ENCODE data around the gene UQCC2. TPM values are rescaled to one million over a fixed set of nuclear protein-coding genes. Genes with fewer than 3 reads are reported as not detected.

Gene UQCC2
- total RNA-seq (2014; rRNA removed; shearing (Covaris generic)), result 58.2 and 66.4 TPM in 2 replicates

DNA sequence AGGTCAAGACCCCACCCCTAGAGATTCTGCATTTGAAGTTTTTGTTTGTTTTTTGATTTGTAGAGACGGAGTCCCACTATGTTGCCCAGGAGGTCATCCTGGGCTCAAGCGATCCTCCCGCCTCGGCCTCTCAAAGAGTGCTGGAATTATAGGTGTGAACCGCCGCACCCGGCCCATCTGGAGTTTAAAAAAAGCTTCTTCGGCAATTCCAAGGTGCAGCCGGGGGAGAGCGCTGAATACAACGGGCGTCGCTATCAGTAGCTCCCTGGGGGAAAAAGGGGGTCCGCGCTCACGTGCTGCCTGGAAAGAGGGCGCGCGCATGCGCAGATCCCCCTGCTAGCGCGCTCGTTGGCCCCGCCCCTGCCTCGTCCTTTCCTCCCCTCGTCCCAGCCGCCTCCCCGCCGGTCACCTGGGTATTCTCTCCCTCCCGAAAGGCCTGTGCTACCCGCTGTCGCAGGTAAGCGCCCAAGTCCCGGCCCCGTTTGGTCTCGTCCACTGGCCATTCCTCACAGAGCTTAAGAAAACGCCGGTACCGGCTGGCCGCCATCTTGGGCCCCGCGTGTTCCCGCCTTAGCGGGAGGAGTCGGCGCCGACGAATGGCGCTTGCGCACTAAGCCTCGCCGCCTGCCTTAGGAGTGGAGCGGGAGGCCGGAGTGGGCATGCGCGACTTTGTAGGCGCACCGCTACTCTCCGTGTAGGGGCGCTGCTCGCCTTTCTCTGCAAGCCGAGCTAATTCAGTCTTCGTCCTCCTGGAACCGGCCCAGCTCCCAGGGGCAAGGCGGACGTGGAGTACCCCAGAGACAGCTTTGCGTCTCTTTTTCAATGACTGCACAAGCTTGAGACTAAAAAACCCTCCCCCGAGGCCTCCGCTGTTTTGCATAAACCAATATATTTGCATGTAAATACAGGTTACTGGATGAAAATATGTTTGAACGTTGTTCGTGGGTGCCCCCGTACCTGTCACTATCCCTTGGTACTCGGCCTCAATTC, at the start of gene UQCC2:
UQCC2 (minus strand) TSS at position 561 of the 990 bp plus-strand sequence; CDS start at position 547, 14 bp downstream.
- peak; percentile 94 for DNase-seq (ENCODE audit: low read depth)

DNA sequence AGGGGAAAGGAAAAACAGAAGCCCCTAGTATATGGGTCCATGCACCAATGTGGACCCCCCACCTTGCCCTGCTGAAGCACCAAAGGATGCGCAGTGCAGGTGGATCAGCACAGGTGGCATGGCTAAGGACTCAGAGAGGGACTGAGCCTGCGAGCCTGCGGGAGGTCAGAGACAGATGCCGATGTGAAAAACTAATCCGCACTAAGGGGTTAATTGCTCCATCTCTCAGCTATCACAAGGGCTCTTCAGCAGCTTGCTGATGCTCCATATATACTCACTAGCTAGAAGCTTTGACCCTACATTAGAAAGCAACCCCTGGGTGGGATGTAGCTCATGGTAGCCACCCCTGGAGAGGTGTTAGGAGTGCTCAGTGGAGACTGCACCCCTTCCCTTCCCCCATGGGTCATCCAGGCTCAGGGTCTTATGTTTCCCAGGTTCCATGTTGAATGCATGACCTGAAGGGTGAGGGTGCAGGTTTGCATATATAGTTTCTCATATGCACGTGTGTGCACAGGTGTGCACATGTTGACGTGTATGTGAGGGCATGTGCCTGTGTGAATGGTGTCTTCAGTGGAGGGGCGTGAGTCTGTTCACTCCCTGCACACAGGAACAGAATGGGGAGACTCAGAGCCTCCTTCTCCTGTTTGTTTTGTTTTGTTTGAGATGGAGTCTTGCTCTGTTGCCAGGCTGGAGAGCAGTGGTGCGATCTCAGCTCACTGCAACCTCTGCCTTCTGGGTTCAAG, 48.6 kb upstream of the UQCC2 start:
- DNase-seq (ENCODE audit: low read depth), result no peak

DNA sequence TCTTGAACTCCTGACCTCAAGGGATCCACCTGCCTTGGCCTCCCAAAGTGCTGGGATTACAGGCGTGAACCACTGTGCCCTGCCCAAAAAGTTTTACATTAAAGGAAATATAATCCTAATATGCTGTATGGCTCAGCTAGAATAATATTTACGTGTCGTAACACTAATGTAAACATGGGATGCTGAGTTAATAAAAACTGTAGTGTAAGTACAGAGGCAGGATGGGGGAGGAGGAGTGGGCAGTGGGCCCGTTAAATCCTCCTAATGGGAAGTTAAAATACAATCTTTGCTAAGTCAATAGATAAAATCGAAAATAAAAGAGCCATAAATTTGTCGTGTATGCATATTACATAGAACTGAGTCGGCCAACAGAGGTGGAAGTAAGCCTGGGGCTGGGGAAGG, 47.3 kb upstream of the UQCC2 start:
- DNase-seq (ENCODE audit: low read depth), result no peak

DNA sequence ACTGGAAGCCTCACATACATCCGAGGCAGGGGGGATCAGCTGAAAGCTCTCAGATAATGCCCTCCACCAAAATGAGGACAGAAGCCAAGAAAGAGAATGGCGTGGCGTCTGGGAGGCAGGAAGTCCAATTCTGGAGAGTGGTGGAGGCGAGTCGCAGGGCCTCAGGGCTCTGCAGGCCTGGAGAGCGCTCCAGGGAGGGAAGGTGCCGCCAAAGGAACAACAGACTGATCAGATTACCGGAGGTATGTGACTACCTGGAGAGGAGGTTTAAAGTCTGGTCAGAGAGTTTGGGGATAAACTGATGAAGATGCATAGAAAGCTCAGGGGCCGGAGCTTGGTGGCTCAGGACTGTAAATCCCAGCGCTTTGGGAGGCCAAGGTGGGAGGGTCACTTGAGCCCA, 46.4 kb upstream of the UQCC2 start:
- no peak for DNase-seq (ENCODE audit: low read depth)

DNA sequence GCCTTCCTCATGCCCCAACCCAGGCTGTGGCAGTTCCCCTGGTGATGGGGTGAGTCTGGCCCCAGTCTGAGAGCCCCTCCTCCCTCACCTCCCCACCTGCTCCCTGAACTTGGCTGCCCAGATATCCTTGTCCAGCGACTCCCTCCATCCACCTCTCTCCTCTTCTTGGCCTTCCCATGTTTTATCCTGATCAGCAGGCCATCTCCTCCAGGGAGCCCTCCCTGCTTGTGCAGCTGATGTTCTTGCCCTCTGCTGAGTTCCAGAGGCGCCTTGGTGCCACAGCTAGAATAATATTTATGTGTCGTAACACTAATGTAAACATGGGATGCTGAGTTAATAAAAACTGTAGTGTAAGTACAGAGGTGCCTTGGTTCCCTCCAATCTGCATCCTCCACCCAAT, 45.6 kb upstream of the UQCC2 start:
- DNase-seq (ENCODE audit: low read depth), result no peak

DNA sequence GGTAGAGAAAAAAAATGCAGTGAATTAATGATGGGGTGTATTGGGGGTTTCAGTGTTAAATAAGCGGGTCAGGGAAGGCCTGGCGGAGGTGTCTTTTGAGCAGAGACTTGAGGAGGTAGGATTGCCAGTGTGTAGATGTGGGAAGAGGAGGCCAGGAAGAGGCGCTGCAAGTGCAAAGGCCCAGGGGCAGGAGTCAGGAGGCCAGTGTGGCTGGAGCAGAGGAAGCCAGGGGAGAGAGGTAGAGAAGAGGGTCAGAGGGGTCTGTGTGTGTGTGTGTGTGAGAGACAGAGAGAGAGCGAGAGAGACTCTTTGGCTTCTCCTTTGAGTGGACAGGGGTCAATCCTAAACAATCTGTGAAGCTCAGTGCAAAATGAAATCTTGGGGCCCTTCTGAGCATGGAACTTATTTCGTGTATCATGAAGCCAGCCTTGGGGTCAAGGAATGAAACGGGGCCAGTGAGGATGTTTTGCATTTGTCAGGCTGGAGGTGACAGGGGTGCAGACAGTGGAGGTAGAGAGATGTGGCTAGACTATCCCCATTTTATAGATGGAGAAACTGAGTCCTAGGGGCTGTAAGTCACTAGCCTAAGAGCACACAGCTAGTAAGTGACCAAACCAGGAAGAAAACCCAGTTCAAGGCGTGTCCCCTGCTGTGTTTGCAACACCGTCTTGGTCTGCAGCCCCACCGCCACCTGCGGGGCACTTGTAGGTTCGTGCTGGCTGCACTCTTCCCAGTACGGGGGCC, 44.9 kb upstream of the UQCC2 start:
- DNase-seq (ENCODE audit: low read depth), result no peak

DNA sequence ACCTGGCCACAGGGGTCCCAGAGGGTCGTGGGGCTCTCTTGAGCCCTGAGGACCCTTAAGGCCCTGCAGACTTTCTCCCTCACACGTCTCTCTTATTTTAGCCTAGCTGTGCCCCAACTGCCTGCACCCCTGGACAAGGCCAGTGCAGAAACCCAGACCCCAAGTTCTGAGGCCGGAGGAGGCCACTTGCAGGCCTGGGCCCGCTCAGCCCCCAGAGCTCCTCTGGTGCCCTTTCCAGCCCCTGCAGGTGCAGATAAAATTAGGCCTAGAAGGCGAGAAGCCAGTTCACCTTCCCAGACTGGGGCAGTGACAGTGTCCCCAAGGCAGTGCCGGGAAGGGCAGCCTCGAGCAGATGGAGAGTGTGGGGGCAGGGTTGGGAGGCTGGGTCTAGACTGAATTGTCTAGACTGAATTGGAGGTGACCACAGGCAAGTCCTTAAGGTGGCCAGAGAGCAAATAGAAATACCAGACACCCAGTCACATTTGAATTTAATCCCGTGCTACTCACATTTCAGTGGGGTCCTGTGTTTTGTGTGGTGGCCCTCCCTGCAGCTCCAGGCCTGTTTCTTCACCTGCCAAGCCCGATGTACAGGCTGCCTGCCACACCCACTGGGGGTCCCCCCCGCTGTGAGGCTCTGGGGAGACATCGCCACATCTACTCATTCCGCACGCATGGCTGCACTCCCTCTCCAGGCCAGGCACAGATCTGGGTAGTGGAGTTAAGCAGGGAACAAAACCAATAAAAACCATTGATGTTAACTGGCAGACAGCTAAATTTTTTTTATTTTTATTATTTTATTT, 43.8 kb upstream of the UQCC2 start:
- DNase-seq (ENCODE audit: low read depth), result no peak

DNA sequence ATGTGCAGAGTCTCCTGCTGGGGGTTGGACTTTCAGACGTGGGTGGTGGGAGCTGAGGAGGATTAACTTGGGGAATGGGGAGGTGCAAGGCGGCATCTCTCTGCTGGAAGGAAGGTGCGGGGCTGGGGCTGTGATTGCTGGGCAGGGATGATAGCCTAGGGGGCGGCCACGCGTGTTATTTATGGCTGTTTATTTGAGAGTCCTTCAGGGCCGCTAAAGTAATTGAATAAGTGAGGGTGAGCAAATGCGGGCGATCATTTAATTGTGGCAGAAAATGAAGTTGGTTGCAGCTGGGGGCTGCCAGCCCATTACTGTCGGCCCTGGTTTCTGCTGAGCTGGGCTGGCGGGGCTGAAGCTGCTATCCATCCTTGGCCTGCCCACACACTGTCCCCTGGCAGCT, 42.7 kb upstream of the UQCC2 start:
- no peak for DNase-seq (ENCODE audit: low read depth)

DNA sequence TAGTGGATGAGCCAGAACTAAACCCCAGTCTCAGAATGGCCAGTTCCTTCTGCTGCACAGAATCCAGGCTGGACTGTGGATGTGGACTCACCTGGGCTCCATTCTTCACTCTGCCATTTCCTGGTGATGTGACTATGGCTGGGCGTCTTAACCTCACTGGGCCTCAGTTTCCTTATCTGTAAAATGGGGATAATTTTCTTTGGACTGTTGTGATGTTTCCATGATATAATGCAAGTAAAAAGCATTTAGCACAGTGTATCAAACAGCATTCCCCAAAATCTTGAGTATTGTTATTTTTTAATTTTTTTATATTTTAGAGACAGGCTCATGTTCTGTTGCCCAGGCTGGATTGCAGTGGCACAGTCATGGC, 41.1 kb upstream of the UQCC2 start:
- no peak for DNase-seq (ENCODE audit: low read depth)

DNA sequence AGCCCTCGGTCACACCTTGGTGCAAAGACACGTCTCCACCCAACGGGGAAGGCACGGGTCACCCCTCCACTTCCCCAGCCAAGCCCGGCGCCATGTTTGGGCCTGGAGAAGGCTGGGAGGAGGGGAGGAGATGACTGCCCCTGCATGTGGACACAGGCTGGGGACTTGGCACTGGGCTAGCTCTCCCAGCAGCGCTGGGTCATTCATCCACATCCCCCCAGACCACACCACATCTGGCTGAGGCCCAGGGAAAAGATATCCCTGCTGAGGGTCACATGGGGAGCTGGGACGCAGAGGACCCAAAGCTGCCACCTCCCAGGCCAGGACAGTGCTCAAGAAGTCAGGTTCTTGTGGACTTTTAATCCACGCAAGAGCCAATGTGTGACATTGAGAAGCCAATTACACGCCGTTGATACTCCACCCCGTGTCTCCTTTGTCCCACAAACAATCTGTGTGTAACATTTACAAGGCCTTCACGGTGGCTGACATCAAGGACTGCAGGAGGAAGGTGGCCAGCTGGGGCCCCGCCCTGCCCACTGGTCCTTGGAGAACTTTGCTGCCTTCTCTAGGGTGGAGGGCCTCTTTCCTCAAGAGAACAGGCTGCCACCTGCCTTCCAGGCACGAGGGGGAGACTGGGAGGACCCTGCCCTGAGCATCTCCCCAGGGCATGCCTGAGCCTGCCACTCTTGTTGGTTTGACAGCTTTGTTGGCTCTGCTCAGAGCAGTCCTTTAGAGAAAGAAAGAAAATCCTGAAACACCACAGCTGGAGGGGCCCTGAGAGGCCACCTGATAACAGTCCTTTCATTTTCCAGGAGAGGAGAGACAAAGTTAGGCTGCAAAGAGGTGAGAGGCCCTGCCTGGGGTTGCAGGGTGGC, 40.5 kb upstream of the UQCC2 start:
- no peak for DNase-seq (ENCODE audit: low read depth)

DNA sequence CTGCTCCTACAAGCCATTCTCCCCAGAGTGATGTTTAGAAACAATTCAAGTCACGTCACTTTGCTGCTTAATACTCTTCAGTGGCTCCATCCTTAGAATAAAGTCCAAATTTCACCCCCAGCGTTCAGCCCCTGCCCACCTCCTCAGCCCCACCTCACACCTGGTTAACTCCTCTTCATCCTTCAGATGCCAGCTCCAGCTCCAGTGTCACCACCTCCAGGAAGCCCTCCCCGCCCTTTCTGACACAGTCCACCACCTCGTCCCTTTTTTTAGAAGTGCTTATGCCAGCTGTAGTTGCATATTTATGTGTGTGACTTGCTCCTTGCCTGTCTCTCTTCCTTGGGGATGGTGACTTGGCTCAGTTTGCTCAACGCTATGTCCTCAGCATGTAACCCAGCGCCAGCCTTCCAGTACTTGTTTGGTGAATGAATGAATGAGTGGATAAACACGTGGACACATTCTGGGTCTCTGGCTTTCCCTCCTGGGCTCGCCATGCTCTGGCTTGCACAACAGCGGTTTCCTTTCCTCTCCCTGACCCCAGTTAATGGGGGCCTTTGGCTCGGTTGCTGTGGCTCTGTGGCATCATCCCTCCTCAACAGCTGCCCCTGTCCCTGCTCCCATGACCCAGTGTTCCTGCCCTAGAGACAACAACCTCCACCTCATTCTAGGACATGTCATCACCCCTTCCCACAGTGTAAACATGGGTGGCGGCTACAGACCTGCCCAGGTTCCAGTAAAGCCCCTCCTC, 38.9 kb upstream of the UQCC2 start:
- peak; percentile 51 for DNase-seq (ENCODE audit: low read depth)

DNA sequence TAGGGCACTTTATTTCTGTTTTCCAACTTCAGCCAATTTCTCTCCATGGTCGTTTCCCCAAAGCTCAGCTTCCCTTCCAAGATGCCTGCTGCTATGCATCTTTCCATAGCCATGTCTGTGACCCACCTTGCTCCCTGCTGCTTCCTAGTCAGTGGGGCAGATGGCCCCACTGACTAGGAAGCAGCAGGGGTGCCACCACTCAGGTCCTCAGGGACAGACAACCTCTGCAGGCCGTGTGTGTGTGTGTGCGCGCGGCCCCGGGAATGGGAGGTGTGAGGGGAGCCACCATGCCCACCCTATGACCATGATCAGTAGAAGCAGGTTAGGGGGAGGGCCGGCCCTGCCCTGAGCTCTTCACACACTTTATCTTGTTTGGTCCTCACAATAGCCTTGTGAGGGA, 37.9 kb upstream of the UQCC2 start:
- DNase-seq (ENCODE audit: low read depth), result no peak

DNA sequence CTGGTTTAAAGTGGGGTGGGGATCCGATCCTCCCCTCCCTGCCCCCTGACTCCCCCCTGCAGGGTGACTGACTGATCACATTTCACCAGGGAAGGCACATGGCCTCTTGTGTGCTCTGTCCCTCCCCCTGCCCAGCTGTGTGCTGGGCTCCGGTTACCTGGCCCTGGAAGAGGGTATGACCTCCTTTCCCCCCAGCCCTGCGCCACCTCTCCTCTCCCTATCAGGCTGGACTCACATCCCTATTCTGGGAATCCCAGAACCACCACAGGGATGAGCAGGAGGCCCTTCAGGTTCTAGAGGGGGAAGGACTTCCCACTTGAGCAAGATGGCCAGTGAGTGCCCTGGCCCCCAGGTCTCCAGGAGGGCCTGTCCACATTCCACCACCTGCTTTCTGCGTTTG, 37.3 kb upstream of the UQCC2 start:
- DNase-seq (ENCODE audit: low read depth), result no peak

DNA sequence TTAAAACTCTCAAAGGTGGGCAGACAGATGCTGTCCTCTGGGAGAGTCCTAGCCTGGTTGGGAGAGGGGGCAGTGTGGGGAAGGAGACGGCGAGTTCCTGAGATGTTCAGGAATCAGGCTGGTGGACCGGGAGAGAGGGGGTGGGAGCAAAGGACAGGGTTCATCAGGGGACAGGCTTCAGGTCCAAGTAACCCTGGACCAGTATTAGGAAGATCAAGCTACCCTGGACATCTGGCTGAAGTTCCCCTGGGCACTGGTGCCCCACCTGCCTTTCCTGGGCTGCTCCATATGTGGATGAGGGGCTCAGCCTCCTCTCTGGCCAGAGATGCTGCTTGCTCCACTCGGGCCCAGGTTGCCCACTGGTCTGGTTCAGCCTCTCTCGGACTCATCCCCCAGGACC, 36.3 kb upstream of the UQCC2 start:
- DNase-seq (ENCODE audit: low read depth), result no peak

DNA sequence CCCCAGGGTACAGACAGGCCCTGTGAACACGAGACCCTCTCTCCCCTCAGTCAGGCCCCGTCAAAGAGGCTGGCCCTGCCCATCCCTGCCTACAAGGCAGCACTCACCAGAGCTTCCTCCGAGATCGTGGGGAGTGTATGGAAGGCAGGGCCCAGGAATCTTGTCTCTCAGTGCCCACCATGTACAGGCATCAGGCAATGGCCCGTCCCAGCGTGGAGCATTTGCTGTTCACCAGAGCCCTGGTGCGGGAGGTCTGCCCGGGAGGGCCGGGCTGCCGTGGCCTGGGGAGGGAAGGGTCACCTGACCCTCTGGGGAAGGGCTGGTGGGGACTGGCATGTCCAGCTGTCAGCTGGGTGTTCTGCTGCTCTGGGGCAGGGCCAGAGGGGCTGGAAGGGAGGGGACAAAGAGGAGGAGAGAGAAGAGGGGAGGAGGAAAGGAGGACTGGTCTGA, 35.2 kb upstream of the UQCC2 start, which contains the start of gene IP6K3:
IP6K3 (minus strand) TSS at position 255 of the 450 bp plus-strand sequence. CDS start 11,429 bp downstream, outside the sequence.
- peak; percentile 16 for DNase-seq (ENCODE audit: low read depth)

DNA sequence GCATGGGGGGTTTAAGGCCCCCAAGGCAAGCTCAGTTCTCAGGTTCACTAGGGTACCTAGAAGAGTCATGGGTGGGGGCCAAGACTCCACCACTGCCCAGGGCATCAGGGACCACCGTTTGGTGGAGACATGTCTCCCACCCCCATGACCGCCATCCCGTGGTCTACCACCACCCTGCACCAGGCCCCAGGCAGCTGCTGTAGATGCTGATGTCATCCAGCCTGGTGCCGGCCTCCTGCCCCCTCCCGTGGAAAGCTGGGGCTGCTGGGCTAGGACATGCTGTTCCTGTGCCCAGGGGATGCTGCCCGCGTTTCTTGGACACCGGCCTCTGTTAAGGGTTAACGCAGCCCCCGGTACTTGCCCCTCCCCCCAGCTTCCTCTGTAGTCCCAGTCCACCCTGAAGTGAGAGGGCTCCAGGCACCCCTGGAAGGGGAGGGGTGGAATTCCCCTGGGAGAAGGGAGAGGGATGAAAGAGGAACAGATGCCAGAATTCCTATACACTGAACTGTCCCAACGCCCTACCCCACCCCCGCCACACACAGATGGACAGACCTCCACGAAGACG, 34.6 kb upstream of the UQCC2 start:
- DNase-seq (ENCODE audit: low read depth), result peak; percentile 59

DNA sequence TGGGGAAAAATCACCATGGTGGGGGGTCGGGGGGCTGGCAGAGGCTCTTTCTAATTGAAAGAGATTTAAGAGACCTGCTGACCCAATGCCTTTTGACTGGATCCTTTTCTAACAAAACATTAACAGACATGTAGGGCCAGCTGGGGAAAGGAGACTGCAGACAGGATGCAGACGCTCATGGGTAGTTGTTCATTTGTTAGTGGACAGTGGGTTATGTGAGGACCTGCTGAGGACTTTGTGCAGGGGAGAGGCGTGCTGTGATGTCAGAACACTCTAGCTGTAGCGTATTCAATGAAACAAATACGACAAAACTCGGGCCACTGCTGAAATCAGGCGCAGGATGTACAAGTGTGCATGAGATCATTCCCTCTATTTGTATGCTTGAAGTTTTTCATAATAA, 34.0 kb upstream of the UQCC2 start:
- DNase-seq (ENCODE audit: low read depth), result no peak

DNA sequence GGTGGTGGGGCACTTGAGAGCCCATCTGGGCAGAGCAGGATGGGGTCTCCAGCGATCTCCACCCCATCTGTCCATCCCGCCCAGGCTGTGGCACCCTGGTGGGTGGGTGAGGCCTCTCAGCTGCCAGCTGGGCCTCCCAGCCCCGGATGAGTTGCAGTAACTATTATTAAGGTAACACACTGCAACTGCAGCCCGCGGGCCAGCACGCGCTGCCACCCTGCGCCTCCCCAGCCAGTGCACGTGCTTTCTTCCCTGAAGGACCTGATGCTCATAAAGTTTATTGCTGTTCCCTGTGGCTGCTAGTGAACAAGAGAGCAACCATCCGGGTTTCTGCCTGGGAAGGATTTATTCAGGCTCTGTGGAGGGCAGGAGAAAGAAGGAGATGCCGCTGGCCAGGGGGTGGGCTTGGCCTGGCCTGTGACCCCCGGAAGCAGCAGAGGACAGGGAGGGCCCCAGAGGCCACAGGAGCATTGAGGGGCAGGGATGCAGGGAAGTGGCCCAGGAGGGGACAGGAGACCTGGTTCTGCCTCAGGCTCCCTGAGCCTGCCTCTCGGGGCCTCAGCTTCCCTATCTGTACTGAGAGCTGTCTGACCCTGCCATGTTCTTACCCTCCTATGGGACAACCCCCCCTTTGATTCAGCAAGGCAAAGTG, 33.5 kb upstream of the UQCC2 start:
- no peak for DNase-seq (ENCODE audit: low read depth)

Measured in RPMI7951 (cell line).